ENCODE data around the gene SLC47A2. TPM values are rescaled to one million over a fixed set of nuclear protein-coding genes. Genes with fewer than 3 reads are reported as not detected.
A peak's percentile ranks its signal among the peaks of the same experiment; 100 is the strongest.
"Not testable (repeated sequence)": the region's sequence is repeated elsewhere in the genome, so short reads cannot be mapped to it uniquely, and the experiment has no call there.

SLC47A2 gene
- polyA plus RNA-seq (2012; ENCODE audit: low read depth, missing spikeins) = not detected

- TF ChIP-seq POLR2A (IDR thresholded peaks at IDR 0.05; ENCODE audit: low read depth, low read length) (no peak), TAF1 (IDR thresholded peaks at IDR 0.05; ENCODE audit: low read depth, low read length) (no peak), SPI1 (IDR thresholded peaks at IDR 0.05; ENCODE audit: low read depth, low read length) (no peak), POLR2AphosphoS5 (IDR thresholded peaks at IDR 0.05; ENCODE audit: low read depth, low read length) (no peak), PAX5 (IDR thresholded peaks at IDR 0.05; ENCODE audit: insufficient read depth, low read length, severe bottlenecking) (no peak), POU2F2 (IDR thresholded peaks at IDR 0.05; ENCODE audit: low read depth, low read length) (no peak)
- DNase-seq (ENCODE audit: insufficient read length, low spot score) (no peak), FAIRE-seq (no peak)
These were observed at the start of gene SLC47A2 for GRCh38 chr17:19716108-19717030. TSS of gene SLC47A2 (minus strand) at chr17:19716584. CDS start at chr17:19716555, 29 bp downstream.

- no peak for FAIRE-seq
These were observed 49.6 kb upstream of the SLC47A2 start for GRCh38 chr17:19766016-19766415.

GRCh38 chr17:19763991-19764390 is 47.6 kb upstream of the SLC47A2 start:
- DNase-seq (ENCODE audit: insufficient read length, low spot score); FAIRE-seq: not testable (repeated sequence)

More at GRCh38 chr17:19766016-19766415, 49.6 kb upstream of the SLC47A2 start:
- no peak for TF ChIP-seq TAF1 (IDR thresholded peaks at IDR 0.05; ENCODE audit: low read depth, low read length)
- no peak for TF ChIP-seq POU2F2 (IDR thresholded peaks at IDR 0.05; ENCODE audit: low read depth, low read length)
- no peak for TF ChIP-seq SPI1 (IDR thresholded peaks at IDR 0.05; ENCODE audit: low read depth, low read length)
- TF ChIP-seq POLR2A (IDR thresholded peaks at IDR 0.05; ENCODE audit: low read depth, low read length) = no peak
- TF ChIP-seq PAX5 (IDR thresholded peaks at IDR 0.05; ENCODE audit: insufficient read depth, low read length, severe bottlenecking) = no peak
- TF ChIP-seq POLR2AphosphoS5 (IDR thresholded peaks at IDR 0.05; ENCODE audit: low read depth, low read length) = no peak
- DNase-seq (ENCODE audit: insufficient read length, low spot score) = no peak

GRCh38 chr17:19763416-19763815 is 47.0 kb upstream of the SLC47A2 start:
- TF ChIP-seq PAX5 (IDR thresholded peaks at IDR 0.05; ENCODE audit: insufficient read depth, low read length, severe bottlenecking) = no peak
- TF ChIP-seq SPI1 (IDR thresholded peaks at IDR 0.05; ENCODE audit: low read depth, low read length) = no peak
- no peak for TF ChIP-seq POLR2AphosphoS5 (IDR thresholded peaks at IDR 0.05; ENCODE audit: low read depth, low read length)
- no peak for TF ChIP-seq POLR2A (IDR thresholded peaks at IDR 0.05; ENCODE audit: low read depth, low read length)
- no peak for TF ChIP-seq TAF1 (IDR thresholded peaks at IDR 0.05; ENCODE audit: low read depth, low read length)
- TF ChIP-seq POU2F2 (IDR thresholded peaks at IDR 0.05; ENCODE audit: low read depth, low read length) = no peak
- DNase-seq (ENCODE audit: insufficient read length, low spot score) = no peak
- FAIRE-seq = no peak

GRCh38 chr17:19762515-19762961 is 46.2 kb upstream of the SLC47A2 start:
- DNase-seq (ENCODE audit: insufficient read length, low spot score) = no peak
- TF ChIP-seq PAX5 (IDR thresholded peaks at IDR 0.05; ENCODE audit: insufficient read depth, low read length, severe bottlenecking) = no peak
- TF ChIP-seq POU2F2 (IDR thresholded peaks at IDR 0.05; ENCODE audit: low read depth, low read length) = no peak
- no peak for TF ChIP-seq POLR2AphosphoS5 (IDR thresholded peaks at IDR 0.05; ENCODE audit: low read depth, low read length)
- TF ChIP-seq POLR2A (IDR thresholded peaks at IDR 0.05; ENCODE audit: low read depth, low read length) = no peak
- no peak for TF ChIP-seq TAF1 (IDR thresholded peaks at IDR 0.05; ENCODE audit: low read depth, low read length)
- no peak for TF ChIP-seq SPI1 (IDR thresholded peaks at IDR 0.05; ENCODE audit: low read depth, low read length)
- peak; percentile 76 for FAIRE-seq

GRCh38 chr17:19760746-19761145 is 44.4 kb upstream of the SLC47A2 start:
- no peak for DNase-seq (ENCODE audit: insufficient read length, low spot score)
- TF ChIP-seq PAX5 (IDR thresholded peaks at IDR 0.05; ENCODE audit: insufficient read depth, low read length, severe bottlenecking) (no peak), POLR2AphosphoS5 (IDR thresholded peaks at IDR 0.05; ENCODE audit: low read depth, low read length) (no peak), POLR2A (IDR thresholded peaks at IDR 0.05; ENCODE audit: low read depth, low read length) (no peak), SPI1 (IDR thresholded peaks at IDR 0.05; ENCODE audit: low read depth, low read length) (no peak), POU2F2 (IDR thresholded peaks at IDR 0.05; ENCODE audit: low read depth, low read length) (no peak), TAF1 (IDR thresholded peaks at IDR 0.05; ENCODE audit: low read depth, low read length) (no peak)
- no peak for FAIRE-seq

- no peak for DNase-seq (ENCODE audit: insufficient read length, low spot score)
- TF ChIP-seq TAF1 (IDR thresholded peaks at IDR 0.05; ENCODE audit: low read depth, low read length) (no peak), POU2F2 (IDR thresholded peaks at IDR 0.05; ENCODE audit: low read depth, low read length) (no peak), SPI1 (IDR thresholded peaks at IDR 0.05; ENCODE audit: low read depth, low read length) (no peak), PAX5 (IDR thresholded peaks at IDR 0.05; ENCODE audit: insufficient read depth, low read length, severe bottlenecking) (no peak)
- no peak for FAIRE-seq
These were observed 43.5 kb upstream of the SLC47A2 start for GRCh38 chr17:19759568-19760549.

GRCh38 chr17:19757536-19758180 is 41.3 kb upstream of the SLC47A2 start:
- TF ChIP-seq POLR2AphosphoS5 (IDR thresholded peaks at IDR 0.05; ENCODE audit: low read depth, low read length) = no peak
- TF ChIP-seq SPI1 (IDR thresholded peaks at IDR 0.05; ENCODE audit: low read depth, low read length) = no peak
- TF ChIP-seq POU2F2 (IDR thresholded peaks at IDR 0.05; ENCODE audit: low read depth, low read length) = no peak
- no peak for TF ChIP-seq TAF1 (IDR thresholded peaks at IDR 0.05; ENCODE audit: low read depth, low read length)
- FAIRE-seq (no peak), DNase-seq (ENCODE audit: insufficient read length, low spot score) (no peak)

- TF ChIP-seq SPI1 (IDR thresholded peaks at IDR 0.05; ENCODE audit: low read depth, low read length) (no peak), TAF1 (IDR thresholded peaks at IDR 0.05; ENCODE audit: low read depth, low read length) (no peak), POU2F2 (IDR thresholded peaks at IDR 0.05; ENCODE audit: low read depth, low read length) (no peak), PAX5 (IDR thresholded peaks at IDR 0.05; ENCODE audit: insufficient read depth, low read length, severe bottlenecking) (no peak), POLR2A (IDR thresholded peaks at IDR 0.05; ENCODE audit: low read depth, low read length) (no peak), POLR2AphosphoS5 (IDR thresholded peaks at IDR 0.05; ENCODE audit: low read depth, low read length) (no peak)
- peak; percentile 35 for FAIRE-seq
- no peak for DNase-seq (ENCODE audit: insufficient read length, low spot score)
These were observed 40.2 kb upstream of the SLC47A2 start for GRCh38 chr17:19756546-19756945.

Data from GM12891 (cell line).